Measurements from ENCODE around the gene EDEM1.

DNA sequence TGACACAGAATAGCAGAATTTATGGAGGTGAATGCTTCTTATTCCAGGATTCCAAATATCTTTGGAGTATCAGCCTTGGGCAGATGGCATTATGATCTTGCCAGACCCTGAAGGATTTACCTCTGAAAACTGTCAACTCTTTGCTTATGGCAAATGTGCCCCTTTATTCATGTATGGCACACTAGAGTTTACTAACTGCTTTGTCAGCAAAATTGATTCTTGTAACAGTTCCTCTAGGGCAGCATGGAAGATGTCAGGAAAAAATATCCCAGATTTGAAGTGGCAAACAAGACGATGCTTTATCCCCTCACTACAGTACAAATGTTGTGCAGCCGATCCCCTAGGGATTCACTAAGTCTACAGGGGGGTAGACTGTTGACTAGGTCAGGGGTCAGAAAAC is 79.7 kb downstream of the EDEM1 start:
- TF ChIP-seq, protein P1, sequence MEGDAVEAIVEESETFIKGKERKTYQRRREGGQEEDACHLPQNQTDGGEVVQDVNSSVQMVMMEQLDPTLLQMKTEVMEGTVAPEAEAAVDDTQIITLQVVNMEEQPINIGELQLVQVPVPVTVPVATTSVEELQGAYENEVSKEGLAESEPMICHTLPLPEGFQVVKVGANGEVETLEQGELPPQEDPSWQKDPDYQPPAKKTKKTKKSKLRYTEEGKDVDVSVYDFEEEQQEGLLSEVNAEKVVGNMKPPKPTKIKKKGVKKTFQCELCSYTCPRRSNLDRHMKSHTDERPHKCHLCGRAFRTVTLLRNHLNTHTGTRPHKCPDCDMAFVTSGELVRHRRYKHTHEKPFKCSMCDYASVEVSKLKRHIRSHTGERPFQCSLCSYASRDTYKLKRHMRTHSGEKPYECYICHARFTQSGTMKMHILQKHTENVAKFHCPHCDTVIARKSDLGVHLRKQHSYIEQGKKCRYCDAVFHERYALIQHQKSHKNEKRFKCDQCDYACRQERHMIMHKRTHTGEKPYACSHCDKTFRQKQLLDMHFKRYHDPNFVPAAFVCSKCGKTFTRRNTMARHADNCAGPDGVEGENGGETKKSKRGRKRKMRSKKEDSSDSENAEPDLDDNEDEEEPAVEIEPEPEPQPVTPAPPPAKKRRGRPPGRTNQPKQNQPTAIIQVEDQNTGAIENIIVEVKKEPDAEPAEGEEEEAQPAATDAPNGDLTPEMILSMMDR (IDR thresholded peaks at IDR 0.05 in 2 of 3, conservative IDR thresholded peaks at IDR 0.05 in 1 of 3; ENCODE audit: control insufficient read depth in 2 of 3, extremely low read depth in 1 of 3, insufficient read depth in 1 of 3, low read depth in 3 of 3, low read length in 3 of 3), result no peak
- TF ChIP-seq CHD1 (IDR thresholded peaks at IDR 0.05; ENCODE audit: low read depth, low read length), result no peak
- TF ChIP-seq RB1 (IDR thresholded peaks at IDR 0.05; ENCODE audit: borderline replicate concordance), result no peak
- TF ChIP-seq EZH2 (IDR thresholded peaks at IDR 0.05; ENCODE audit: borderline replicate concordance, control insufficient read depth, low read depth, low read length), result no peak

Measured in GM12878 (cell line).